SK-N-SH treated with all-trans-retinoic acid at 6 μM for 48 hours (cell line): ENCODE measurements around the gene STRA6.

ENCODE experiments used
- ZFP30 ChIP-seq: fragments of 450-650 bp; formaldehyde crosslinking; IDR thresholded peaks from 2 replicates; pipeline ENCODE4 v1.5.0; 2022; ENCODE audit warnings: mild to moderate bottlenecking, moderate library complexity
- ZNF70 ChIP-seq: fragments of 450-650 bp; formaldehyde crosslinking; IDR thresholded peaks from 2 replicates; pipeline ENCODE4 v1.5.0; 2020; ENCODE audit warnings: mild to moderate bottlenecking, moderate library complexity

DNA sequence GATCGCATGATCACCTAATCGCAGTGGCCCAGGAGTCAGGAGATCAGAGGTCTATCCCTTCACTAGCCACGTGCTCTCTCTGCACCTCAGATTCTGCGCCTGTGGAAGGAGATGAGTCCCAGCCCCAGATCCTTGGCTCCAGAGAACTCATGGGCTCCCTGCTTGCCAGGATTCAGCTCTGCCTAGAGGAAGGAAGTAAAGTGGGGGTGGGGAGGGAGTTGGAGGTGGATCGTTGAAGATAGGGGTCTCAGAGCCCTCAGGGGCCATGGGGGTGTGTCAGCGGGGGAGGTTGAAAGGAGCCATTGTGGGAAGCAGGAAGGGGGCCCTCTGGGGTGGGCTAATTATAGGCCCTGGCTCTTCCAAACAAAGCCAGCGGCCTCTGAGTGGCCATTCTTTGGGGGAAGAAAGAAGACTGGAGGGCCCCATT is 11.3 kb upstream of the STRA6 start:
- TF ChIP-seq ZNF70 (CRISPR knock-in tag) = no peak
- no peak for TF ChIP-seq ZFP30 (CRISPR knock-in tag)
